ENCODE data around the gene WDR35. TPM values are rescaled to one million over a fixed set of nuclear protein-coding genes. Genes with fewer than 3 reads are reported as not detected.

Gene WDR35
- total and polyA plus RNA-seq, 4 donors: 0.97 to 3.8 (median 1.6) TPM

DNA sequence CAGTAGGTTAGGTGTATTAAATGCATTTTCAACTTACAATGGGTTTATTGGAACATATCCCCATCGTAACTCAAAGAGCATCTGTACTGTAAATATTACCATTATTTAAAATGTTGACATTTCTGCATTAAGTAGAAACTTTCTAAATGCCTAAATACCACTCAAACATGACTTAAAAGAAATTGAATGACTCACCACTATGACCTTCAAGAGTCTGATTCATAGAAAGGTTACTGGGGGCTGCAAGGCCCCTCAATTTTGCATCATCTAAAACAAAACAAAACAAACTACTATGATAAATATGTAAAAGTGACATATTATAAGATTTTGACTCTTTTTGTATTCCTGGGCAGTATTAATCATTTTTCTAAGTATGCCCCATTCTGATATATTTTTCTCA, 7.6 kb downstream of the WDR35 start:
- TF ChIP-seq RXRA (IDR thresholded peaks at IDR 0.05): no peak
- no peak for TF ChIP-seq RAD21 (IDR thresholded peaks at IDR 0.05)
- TF ChIP-seq GABPA (IDR thresholded peaks at IDR 0.05 in 1 of 2, conservative IDR thresholded peaks at IDR 0.05 in 1 of 2): no peak
- no peak for TF ChIP-seq TAF1 (conservative IDR thresholded peaks at IDR 0.05)
- TF ChIP-seq, protein P1, sequence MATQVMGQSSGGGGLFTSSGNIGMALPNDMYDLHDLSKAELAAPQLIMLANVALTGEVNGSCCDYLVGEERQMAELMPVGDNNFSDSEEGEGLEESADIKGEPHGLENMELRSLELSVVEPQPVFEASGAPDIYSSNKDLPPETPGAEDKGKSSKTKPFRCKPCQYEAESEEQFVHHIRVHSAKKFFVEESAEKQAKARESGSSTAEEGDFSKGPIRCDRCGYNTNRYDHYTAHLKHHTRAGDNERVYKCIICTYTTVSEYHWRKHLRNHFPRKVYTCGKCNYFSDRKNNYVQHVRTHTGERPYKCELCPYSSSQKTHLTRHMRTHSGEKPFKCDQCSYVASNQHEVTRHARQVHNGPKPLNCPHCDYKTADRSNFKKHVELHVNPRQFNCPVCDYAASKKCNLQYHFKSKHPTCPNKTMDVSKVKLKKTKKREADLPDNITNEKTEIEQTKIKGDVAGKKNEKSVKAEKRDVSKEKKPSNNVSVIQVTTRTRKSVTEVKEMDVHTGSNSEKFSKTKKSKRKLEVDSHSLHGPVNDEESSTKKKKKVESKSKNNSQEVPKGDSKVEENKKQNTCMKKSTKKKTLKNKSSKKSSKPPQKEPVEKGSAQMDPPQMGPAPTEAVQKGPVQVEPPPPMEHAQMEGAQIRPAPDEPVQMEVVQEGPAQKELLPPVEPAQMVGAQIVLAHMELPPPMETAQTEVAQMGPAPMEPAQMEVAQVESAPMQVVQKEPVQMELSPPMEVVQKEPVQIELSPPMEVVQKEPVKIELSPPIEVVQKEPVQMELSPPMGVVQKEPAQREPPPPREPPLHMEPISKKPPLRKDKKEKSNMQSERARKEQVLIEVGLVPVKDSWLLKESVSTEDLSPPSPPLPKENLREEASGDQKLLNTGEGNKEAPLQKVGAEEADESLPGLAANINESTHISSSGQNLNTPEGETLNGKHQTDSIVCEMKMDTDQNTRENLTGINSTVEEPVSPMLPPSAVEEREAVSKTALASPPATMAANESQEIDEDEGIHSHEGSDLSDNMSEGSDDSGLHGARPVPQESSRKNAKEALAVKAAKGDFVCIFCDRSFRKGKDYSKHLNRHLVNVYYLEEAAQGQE (IDR thresholded peaks at IDR 0.05): no peak
- TF ChIP-seq, protein P2, sequence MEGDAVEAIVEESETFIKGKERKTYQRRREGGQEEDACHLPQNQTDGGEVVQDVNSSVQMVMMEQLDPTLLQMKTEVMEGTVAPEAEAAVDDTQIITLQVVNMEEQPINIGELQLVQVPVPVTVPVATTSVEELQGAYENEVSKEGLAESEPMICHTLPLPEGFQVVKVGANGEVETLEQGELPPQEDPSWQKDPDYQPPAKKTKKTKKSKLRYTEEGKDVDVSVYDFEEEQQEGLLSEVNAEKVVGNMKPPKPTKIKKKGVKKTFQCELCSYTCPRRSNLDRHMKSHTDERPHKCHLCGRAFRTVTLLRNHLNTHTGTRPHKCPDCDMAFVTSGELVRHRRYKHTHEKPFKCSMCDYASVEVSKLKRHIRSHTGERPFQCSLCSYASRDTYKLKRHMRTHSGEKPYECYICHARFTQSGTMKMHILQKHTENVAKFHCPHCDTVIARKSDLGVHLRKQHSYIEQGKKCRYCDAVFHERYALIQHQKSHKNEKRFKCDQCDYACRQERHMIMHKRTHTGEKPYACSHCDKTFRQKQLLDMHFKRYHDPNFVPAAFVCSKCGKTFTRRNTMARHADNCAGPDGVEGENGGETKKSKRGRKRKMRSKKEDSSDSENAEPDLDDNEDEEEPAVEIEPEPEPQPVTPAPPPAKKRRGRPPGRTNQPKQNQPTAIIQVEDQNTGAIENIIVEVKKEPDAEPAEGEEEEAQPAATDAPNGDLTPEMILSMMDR (IDR thresholded peaks at IDR 0.05; ENCODE audit: low read depth, low read length, missing input control): no peak
- no peak for TF ChIP-seq ATF3 (IDR thresholded peaks at IDR 0.05)
- TF ChIP-seq NR2F2 (IDR thresholded peaks at IDR 0.05): no peak
- no peak for TF ChIP-seq SP1 (IDR thresholded peaks at IDR 0.05)
- Histone ChIP-seq H3K4me1 (ENCODE audit: control insufficient read depth in 4 of 4, insufficient read depth in 4 of 4, low read length in 3 of 4) (no peaks in the 10 kb centered on the region), H3K9me3 (ENCODE audit: control insufficient read depth in 4 of 4, low read length in 3 of 4) (no peaks in the 10 kb centered on the region), H3K27ac (ENCODE audit: low read depth in 1 of 2, low read length in 2 of 2) (no peak overlapping the region), H3K9ac (ENCODE audit: low read depth in 1 of 2, low read length in 2 of 2) (no peak overlapping the region), H3K27me3 (ENCODE audit: control insufficient read depth in 4 of 4, insufficient read depth in 4 of 4, low read length in 3 of 4) (no peaks in the 10 kb centered on the region), H3K36me3 (ENCODE audit: control insufficient read depth in 4 of 4, insufficient read depth in 3 of 4, low read depth in 1 of 4, low read length in 3 of 4) (peaks cover 0 to 2% (median 0%) of the 10 kb centered on the region in 4 donors), H3K4me3 (ENCODE audit: low read depth in 1 of 3, low read length in 3 of 3) (no peak overlapping the region)
- DNase-seq (ENCODE audit: low spot score): no peak
- WGBS: 92% methylated on average over 1 of the region's 1 CpG

- no peak for TF ChIP-seq ZBTB33 (IDR thresholded peaks at IDR 0.05)
- TF ChIP-seq, protein P1 (IDR thresholded peaks at IDR 0.05): no peak
- Histone ChIP-seq H3K9ac (ENCODE audit: low read depth in 1 of 2, low read length in 2 of 2) (no peak overlapping the region), H3K36me3 (ENCODE audit: control insufficient read depth in 4 of 4, insufficient read depth in 3 of 4, low read depth in 1 of 4, low read length in 3 of 4) (peaks cover 0 to 2% (median 0%) of the 10 kb centered on the region in 4 donors), H3K9me3 (ENCODE audit: control insufficient read depth in 4 of 4, low read length in 3 of 4) (no peaks in the 10 kb centered on the region), H3K27me3 (ENCODE audit: control insufficient read depth in 4 of 4, insufficient read depth in 4 of 4, low read length in 3 of 4) (no peaks in the 10 kb centered on the region), H3K4me3 (ENCODE audit: low read depth in 1 of 3, low read length in 3 of 3) (no peak overlapping the region), H3K4me1 (ENCODE audit: control insufficient read depth in 4 of 4, insufficient read depth in 4 of 4, low read length in 3 of 4) (no peaks in the 10 kb centered on the region), H3K27ac (ENCODE audit: low read depth in 1 of 2, low read length in 2 of 2) (no peak overlapping the region)
- DNase-seq (ENCODE audit: low spot score): no peak
- WGBS: 78% methylated on average over 1 of the region's 1 CpG
Measured at GRCh38 chr2:19979932-19980331, 10.0 kb downstream of the WDR35 start.
